Esophagus squamous epithelium (tissue), 5 donors: ENCODE data around the gene XCL1. TPM values are rescaled to one million over a fixed set of nuclear protein-coding genes. Genes with fewer than 3 reads are reported as not detected.

ENCODE experiments used
- DNase-seq: peaks from one replicate; lab custom pipeline; 2025; lab: John Stamatoyannopoulos, UW
- H3K27ac ChIP-seq, 4 donors: fragments of 200-600 bp; sonication (generic); one replicate each; pipeline ENCODE4 v1.5.1; 2016 to 2019; ENCODE audit warnings: mild to moderate bottlenecking in 1 of 4
- H3K27me3 ChIP-seq, 4 donors: fragments of 200-600 bp; sonication (generic); 1 replicate in 3 of 4; 2 replicates in 1 of 4; pipeline versions ENCODE4 v1.5.1 to v1.6.0; 2017 to 2021; ENCODE audit warnings: antibody characterized with exemption in 1 of 4
- H3K36me3 ChIP-seq, 3 donors: fragments of 200-600 bp; sonication (generic); one replicate each; pipeline ENCODE4 v1.5.1; 2016 to 2019
- H3K4me1 ChIP-seq, 3 donors: fragments of 200-600 bp; sonication (generic); one replicate each; pipeline ENCODE4 v1.5.1; 2017 to 2019
- H3K4me3 ChIP-seq, 4 donors: fragments of 200-600 bp; sonication (generic); 1 replicate in 3 of 4; 2 replicates in 1 of 4; pipeline ENCODE4 v1.5.1; 2016 to 2019; ENCODE audit warnings: mild to moderate bottlenecking in 2 of 4, moderate library complexity in 1 of 4
- H3K9me3 ChIP-seq, 3 donors: fragments of 200-600 bp; sonication (generic); one replicate each; pipeline ENCODE4 v1.5.1; 2016 to 2019
- POLR2A ChIP-seq, 4 donors: fragments of 450-650 bp; IDR thresholded peaks; one replicate each; pipeline ENCODE4 v1.6.1; 2017; ENCODE audit warnings: antibody characterized with exemption in 4 of 4, mild to moderate bottlenecking in 4 of 4, moderate library complexity in 3 of 4
- WGBS, 2 donors: methylation state at CpG; one replicate each; pipeline ENCODE4 v1.1.5; 2018; 5-methylcytosine and 5-hydroxymethylcytosine counted together
- intact Hi-C: fragments of 100-400 bp; cut with DNase I; formaldehyde crosslinking; loops from one replicate; pipeline ENCODE4 v1.15.0; 2022
- total RNA-seq, 4 donors: library from RNA; depleted of rRNA; stranded (reverse); fragments of >200 nt; gene quantifications; one replicate each; pipeline ENCODE4 v1.1.0, GENCODE V29; 2016
- TF ChIP-seq, protein P1 (sequence below), 6 experiments: fragments of 450-650 bp in 4 of 6; fragments of 200-600 bp in 2 of 6; sonication (generic) in 2 of 6; IDR thresholded peaks; one replicate each; pipeline ENCODE4 v1.5.1; 2016 to 2019; ENCODE audit warnings: antibody characterized with exemption in 6 of 6, mild to moderate bottlenecking in 4 of 6, moderate library complexity in 4 of 6
- donor health status: DM: yes; HTN: yes; CAD: no.

XCL1 gene
- total RNA-seq, 4 donors from 2014 or later: 0.76 TPM; not detected in 3

DNA sequence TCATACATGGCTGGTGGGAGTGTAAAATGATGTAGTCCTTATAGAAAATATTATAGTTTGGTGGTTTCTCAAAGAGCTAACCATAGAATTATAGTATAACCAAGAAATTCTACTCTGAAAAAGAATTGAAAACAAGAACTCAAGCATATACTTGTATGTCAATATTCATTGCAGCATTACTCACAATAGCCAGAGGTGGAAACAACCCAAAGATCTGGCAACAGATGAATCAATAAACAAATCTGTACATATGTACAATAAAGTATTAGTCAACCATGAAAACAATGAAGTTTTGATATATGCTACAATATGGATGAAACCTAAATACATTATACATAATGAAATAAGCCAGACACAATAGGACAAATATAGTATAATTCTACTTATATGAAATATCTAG, 29.7 kb downstream of the XCL1 start:
- Histone ChIP-seq H3K27me3 (no peaks in the 10 kb centered on the region), H3K9me3 (no peaks in the 10 kb centered on the region), H3K4me1 (peaks cover 0 to 12% (median 0%) of the 10 kb centered on the region in 3 donors), H3K4me3 (no peak overlapping the region), H3K36me3 (no peaks in the 10 kb centered on the region), H3K27ac (no peak overlapping the region)
- DNase-seq: no peak
- intact Hi-C loops: loop anchor here (10.0 kb wide), 1 partner anchor 739 kb away; no protein-coding TSS in a partner anchor
- no peak for TF ChIP-seq POLR2A (IDR thresholded peaks at IDR 0.05)
- TF ChIP-seq, protein P1, sequence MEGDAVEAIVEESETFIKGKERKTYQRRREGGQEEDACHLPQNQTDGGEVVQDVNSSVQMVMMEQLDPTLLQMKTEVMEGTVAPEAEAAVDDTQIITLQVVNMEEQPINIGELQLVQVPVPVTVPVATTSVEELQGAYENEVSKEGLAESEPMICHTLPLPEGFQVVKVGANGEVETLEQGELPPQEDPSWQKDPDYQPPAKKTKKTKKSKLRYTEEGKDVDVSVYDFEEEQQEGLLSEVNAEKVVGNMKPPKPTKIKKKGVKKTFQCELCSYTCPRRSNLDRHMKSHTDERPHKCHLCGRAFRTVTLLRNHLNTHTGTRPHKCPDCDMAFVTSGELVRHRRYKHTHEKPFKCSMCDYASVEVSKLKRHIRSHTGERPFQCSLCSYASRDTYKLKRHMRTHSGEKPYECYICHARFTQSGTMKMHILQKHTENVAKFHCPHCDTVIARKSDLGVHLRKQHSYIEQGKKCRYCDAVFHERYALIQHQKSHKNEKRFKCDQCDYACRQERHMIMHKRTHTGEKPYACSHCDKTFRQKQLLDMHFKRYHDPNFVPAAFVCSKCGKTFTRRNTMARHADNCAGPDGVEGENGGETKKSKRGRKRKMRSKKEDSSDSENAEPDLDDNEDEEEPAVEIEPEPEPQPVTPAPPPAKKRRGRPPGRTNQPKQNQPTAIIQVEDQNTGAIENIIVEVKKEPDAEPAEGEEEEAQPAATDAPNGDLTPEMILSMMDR (IDR thresholded peaks at IDR 0.05): peak in 1 of 6 experiments; percentile 18

DNA sequence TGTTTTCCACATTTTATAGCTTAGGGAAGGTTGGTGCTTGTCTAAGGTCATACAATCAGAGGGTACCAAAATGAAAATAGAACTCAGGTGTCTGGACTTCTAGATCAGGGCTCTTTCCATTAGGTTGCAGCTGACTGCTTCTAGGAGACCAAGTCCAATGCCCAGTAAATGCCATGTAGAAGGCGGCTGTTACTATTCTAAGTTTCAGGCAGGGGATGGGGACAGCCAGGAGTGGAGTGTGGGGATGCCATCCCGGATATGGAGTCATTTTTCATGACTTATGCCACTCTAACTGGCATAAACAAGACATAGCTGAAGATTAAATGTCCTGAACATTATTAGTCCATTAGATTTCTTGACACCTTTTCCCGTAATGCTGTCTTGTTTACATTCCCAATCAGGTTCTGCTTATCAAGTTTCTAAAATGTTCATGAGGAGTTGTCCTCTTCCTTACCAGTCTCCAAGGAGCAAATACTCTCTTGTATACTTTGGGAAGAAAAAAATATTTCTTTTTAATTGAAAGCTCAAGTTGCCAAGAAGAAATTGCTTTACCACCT, 31.5 kb downstream of the XCL1 start:
- DNase-seq: no peak
- TF ChIP-seq, protein P1 (IDR thresholded peaks at IDR 0.05): no peak
- TF ChIP-seq POLR2A (IDR thresholded peaks at IDR 0.05): no peak
- no peak overlapping the region for H3K27ac ChIP-seq
- no peak overlapping the region for H3K4me3 ChIP-seq
- no peaks in the 10 kb centered on the region for H3K27me3 ChIP-seq
- H3K36me3 ChIP-seq: no peaks in the 10 kb centered on the region
- H3K4me1 ChIP-seq: peaks cover 0 to 14% (median 0%) of the 10 kb centered on the region in 3 donors
- WGBS, 2 donors: 78 to 82% methylated on average over 3 of the region's 3 CpGs
- no peaks in the 10 kb centered on the region for H3K9me3 ChIP-seq
- intact Hi-C loops: loop anchor here (10.0 kb wide), 1 partner anchor 737 kb away; no protein-coding TSS in a partner anchor

DNA sequence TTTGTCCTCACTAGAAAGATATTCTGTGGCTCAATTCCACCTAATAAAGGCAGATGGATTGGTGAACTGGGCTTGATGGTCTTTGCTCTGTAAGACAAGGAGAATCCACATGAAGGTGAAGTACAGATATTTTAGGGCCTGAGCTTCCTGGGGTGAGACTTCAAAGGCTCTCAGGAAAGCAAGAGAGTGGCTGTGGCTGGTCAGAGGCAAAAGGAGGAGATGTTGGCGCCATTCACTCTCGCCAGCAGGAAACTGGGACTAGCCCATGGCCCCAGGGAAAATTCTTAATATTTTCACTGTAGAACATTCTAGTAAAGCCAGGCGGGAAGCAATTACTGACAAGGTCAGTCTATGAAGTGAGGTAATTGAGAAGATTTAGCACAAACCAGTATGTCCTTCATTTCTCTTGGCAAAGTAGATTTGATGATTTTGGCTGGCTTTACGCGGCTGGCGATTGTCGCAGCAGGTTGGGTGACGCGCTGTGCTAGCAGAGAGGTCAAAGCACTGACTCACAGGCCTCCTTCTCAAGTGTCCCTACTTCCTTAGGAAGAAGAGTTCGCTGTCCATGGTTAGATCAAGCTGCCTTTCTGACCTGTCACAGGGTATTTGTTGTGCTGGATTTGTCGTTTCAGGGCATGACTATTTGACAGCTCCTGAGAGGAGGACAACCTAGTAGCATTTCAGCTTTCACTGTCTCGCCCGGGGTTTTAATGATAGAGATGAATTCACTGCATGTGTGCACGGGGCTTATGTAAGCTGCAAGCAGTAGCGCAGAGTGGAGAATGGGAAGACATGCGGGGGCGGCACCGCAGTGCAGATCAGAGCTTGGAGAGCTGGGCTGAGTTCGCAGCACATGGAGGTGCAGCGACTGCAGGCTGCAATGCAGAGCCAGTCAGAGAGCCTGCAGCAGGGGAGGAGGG, 32.7 kb downstream of the XCL1 start:
- no peaks in the 10 kb centered on the region for H3K9me3 ChIP-seq
- peaks cover 0 to 25% (median 2%) of the 10 kb centered on the region in 3 donors for H3K4me1 ChIP-seq
- no peak for DNase-seq
- intact Hi-C loops: loop anchor here (10.0 kb wide), 1 partner anchor 736 kb away; no protein-coding TSS in a partner anchor
- H3K4me3 ChIP-seq: no peak overlapping the region
- H3K27me3 ChIP-seq: no peaks in the 10 kb centered on the region
- peak overlapping the region in 1 of 4 donors; percentile 2 for H3K27ac ChIP-seq
- TF ChIP-seq POLR2A (IDR thresholded peaks at IDR 0.05): no peak
- 59 to 68% methylated on average over 17 to 20 of the region's 20 CpGs for WGBS, 2 donors
- no peaks in the 10 kb centered on the region for H3K36me3 ChIP-seq

DNA sequence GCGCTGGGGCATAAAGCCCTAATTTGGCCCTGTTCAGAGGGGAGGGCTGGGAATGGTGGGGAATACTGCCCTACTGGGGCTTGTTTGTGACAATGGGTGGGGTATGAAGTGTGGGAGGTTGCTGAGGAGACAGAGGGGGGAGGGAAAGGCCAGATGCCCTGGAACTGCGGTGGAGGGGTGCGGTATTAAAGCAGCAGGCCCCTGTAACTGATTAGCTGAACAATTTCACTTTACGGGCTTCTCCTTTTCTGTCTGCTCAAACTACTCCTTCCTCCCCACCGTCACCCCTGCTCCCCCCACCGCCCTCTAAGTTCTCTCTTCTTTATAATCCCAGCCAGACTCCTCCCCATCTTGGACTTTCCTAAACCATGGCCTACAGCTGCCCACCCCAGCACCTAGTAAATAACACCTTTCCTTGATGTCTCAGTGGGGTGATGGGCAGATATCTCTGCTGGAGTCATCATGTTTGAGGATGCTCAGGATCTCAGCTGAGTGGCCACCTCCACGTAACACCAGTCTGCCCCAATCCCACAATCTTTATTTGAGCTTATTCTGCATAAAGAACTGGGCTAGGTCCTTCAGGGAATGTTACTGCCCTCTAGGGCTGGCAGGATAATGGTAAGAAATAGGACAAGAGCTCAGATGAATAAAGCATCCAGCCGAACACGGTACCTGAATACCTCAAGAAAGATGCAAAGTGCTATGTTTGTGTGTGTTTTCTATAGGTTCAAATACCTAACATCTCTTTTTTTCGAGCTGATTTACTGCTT, 33.5 kb downstream of the XCL1 start:
- Histone ChIP-seq H3K36me3 (no peaks in the 10 kb centered on the region), H3K4me3 (no peak overlapping the region), H3K9me3 (no peaks in the 10 kb centered on the region), H3K27me3 (no peaks in the 10 kb centered on the region), H3K27ac (no peak overlapping the region), H3K4me1 (peaks cover 0 to 29% (median 4%) of the 10 kb centered on the region in 3 donors)
- no peak for TF ChIP-seq POLR2A (IDR thresholded peaks at IDR 0.05)
- TF ChIP-seq, protein P1 (IDR thresholded peaks at IDR 0.05): no peak
- 69 to 83% methylated on average over 9 of the region's 10 CpGs for WGBS, 2 donors
- intact Hi-C loops: loop anchor here (10.0 kb wide), 1 partner anchor 735 kb away; no protein-coding TSS in a partner anchor
- no peak for DNase-seq

DNA sequence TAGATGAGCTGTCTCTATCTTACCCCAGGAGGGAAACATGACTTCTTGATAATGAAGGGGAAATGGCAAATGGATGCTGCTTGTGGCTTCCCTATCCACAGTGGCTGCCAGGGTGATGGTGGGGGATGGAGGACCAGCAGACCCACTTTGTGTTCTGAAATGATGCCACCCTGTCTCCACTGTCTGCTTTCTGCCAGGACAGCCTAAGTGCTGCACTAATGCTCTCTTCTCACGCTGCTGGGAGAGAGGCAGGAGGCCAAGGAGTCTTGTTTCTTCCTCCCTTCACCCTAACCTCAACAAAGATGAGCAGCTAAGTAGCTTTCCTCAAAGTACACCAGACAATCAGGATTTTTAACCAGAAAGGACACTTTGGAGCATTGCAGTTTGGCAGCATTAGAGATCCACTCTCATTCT, 36.6 kb downstream of the XCL1 start:
- DNase-seq: no peak
- TF ChIP-seq, protein P1 (IDR thresholded peaks at IDR 0.05): no peak
- no peak for TF ChIP-seq POLR2A (IDR thresholded peaks at IDR 0.05)
- intact Hi-C loops: no loop called here
- H3K4me1 ChIP-seq: peaks cover 0 to 29% (median 4%) of the 10 kb centered on the region in 3 donors
- H3K27ac ChIP-seq: peak overlapping the region in 3 of 4 donors; percentile 38 to 57 (median 39)
- no peak overlapping the region for H3K4me3 ChIP-seq
- no peaks in the 10 kb centered on the region for H3K9me3 ChIP-seq
- 63 to 73% methylated on average over 1 of the region's 1 CpG for WGBS, 2 donors
- H3K36me3 ChIP-seq: no peaks in the 10 kb centered on the region
- no peaks in the 10 kb centered on the region for H3K27me3 ChIP-seq
